SK-N-SH treated with all-trans-retinoic acid at 6 μM for 48 hours (cell line): ENCODE results near the gene ACTL8.

ENCODE experiments used
- ATAC-seq: fragments of 200-7000 bp; cut with Tn5 transposase; 3 replicates; pipeline ENCODE4 v1.9.1; 2020; ENCODE audit warnings: mild to moderate bottlenecking, moderate library complexity
- ARNTL ChIP-seq: fragments of 450-650 bp; formaldehyde crosslinking; IDR thresholded peaks from 2 replicates; pipeline ENCODE4 v1.5.0; 2020; ENCODE audit warnings: low read depth, mild to moderate bottlenecking, moderate library complexity, borderline replicate concordance
- BACH2 ChIP-seq: fragments of 250-450 bp; sonication (Bioruptor Pico); IDR thresholded peaks from 2 replicates; pipeline ENCODE4 v1.9.0; 2021; ENCODE audit warnings: mild to moderate bottlenecking, borderline replicate concordance
- CSDC2 ChIP-seq: fragments of 250-450 bp; sonication (Bioruptor Pico); IDR thresholded peaks from 2 replicates; pipeline ENCODE4 v1.5.0; 2020; ENCODE audit warnings: mild to moderate bottlenecking, moderate library complexity
- ESRRG ChIP-seq: fragments of 250-450 bp; sonication (Bioruptor Pico); IDR thresholded peaks from 2 replicates; pipeline ENCODE4 v1.6.1; 2021; ENCODE audit warnings: mild to moderate bottlenecking
- GLIS3 ChIP-seq: fragments of 250-450 bp; sonication (Bioruptor Pico); IDR thresholded peaks from 2 replicates; pipeline ENCODE4 v1.5.0; 2020; ENCODE audit warnings: mild to moderate bottlenecking, moderate library complexity
- ISL1 ChIP-seq: fragments of 250-450 bp; sonication (Bioruptor Pico); IDR thresholded peaks from 2 replicates; pipeline ENCODE4 v2.1.2; 2022; ENCODE audit warnings: mild to moderate bottlenecking, moderate library complexity
- OSR1 ChIP-seq: fragments of 250-450 bp; sonication (Bioruptor Pico); IDR thresholded peaks from 2 replicates; pipeline ENCODE4 v1.8.0; 2022; ENCODE audit warnings: moderate library complexity, mild to moderate bottlenecking, inconsistent platforms
- PPARA ChIP-seq: fragments of 250-450 bp; sonication (Bioruptor Pico); IDR thresholded peaks from 2 replicates; pipeline ENCODE4 v1.5.0; 2020; ENCODE audit warnings: mild to moderate bottlenecking, borderline replicate concordance
- RARB ChIP-seq: fragments of 250-450 bp; sonication (Bioruptor Pico); IDR thresholded peaks from 2 replicates; pipeline ENCODE4 v1.8.0; 2021; ENCODE audit warnings: mild to moderate bottlenecking, moderate library complexity
- SNAI2 ChIP-seq: fragments of 250-450 bp; sonication (Bioruptor Pico); IDR thresholded peaks from 2 replicates; pipeline ENCODE4 v1.5.0; 2020; ENCODE audit warnings: mild to moderate bottlenecking, moderate library complexity
- TCF4 ChIP-seq: fragments of 250-450 bp; sonication (Bioruptor Pico); IDR thresholded peaks from 2 replicates; pipeline ENCODE4 v1.8.0; 2021; ENCODE audit warnings: mild to moderate bottlenecking, moderate library complexity, borderline replicate concordance
- TOX ChIP-seq: fragments of 250-450 bp; sonication (Bioruptor Pico); IDR thresholded peaks from 2 replicates; pipeline ENCODE4 v1.8.0; 2021; ENCODE audit warnings: mild to moderate bottlenecking, moderate library complexity, borderline replicate concordance
- ZC3H10 ChIP-seq: fragments of 250-450 bp; sonication (Bioruptor Pico); IDR thresholded peaks from 2 replicates; pipeline ENCODE4 v1.5.1; 2021; ENCODE audit warnings: mild to moderate bottlenecking, moderate library complexity
- ZFP3 ChIP-seq: fragments of 250-450 bp; sonication (Bioruptor Pico); IDR thresholded peaks from 2 replicates; pipeline ENCODE4 v1.5.0; 2020; ENCODE audit warnings: mild to moderate bottlenecking, moderate library complexity
- ZFP30 ChIP-seq: fragments of 450-650 bp; formaldehyde crosslinking; IDR thresholded peaks from 2 replicates; pipeline ENCODE4 v1.5.0; 2022; ENCODE audit warnings: mild to moderate bottlenecking, moderate library complexity
- ZNF565 ChIP-seq: fragments of 450-650 bp; formaldehyde crosslinking; conservative IDR thresholded peaks from 2 replicates; pipeline ENCODE4 v1.5.0; 2020; ENCODE audit warnings: low read depth, mild to moderate bottlenecking, moderate library complexity
- ZNF70 ChIP-seq: fragments of 450-650 bp; formaldehyde crosslinking; IDR thresholded peaks from 2 replicates; pipeline ENCODE4 v1.5.0; 2020; ENCODE audit warnings: mild to moderate bottlenecking, moderate library complexity
- ZNF8 ChIP-seq: fragments of 450-650 bp; formaldehyde crosslinking; IDR thresholded peaks from 2 replicates; pipeline ENCODE4 v1.5.0; 2020; ENCODE audit warnings: mild to moderate bottlenecking, moderate library complexity
- TF ChIP-seq, protein P1 (sequence below): fragments of 250-450 bp; sonication (Bioruptor Pico); IDR thresholded peaks from 2 replicates; pipeline ENCODE4 v1.5.1; 2021; ENCODE audit warnings: mild to moderate bottlenecking, moderate library complexity
- TF ChIP-seq, protein P2 (sequence below): fragments of 250-450 bp; sonication (Bioruptor Pico); IDR thresholded peaks from 2 replicates; pipeline ENCODE4 v1.8.0; 2020; ENCODE audit warnings: mild to moderate bottlenecking, moderate library complexity, borderline replicate concordance
- TF ChIP-seq, protein P3 (sequence below): fragments of 250-450 bp; sonication (Bioruptor Pico); IDR thresholded peaks from 2 replicates; pipeline ENCODE4 v1.5.0; 2020; ENCODE audit warnings: mild to moderate bottlenecking, moderate library complexity
- TF ChIP-seq, protein P4 (sequence below): fragments of 250-450 bp; sonication (Bioruptor Pico); IDR thresholded peaks from 2 replicates; pipeline ENCODE4 v1.8.0; 2021; ENCODE audit warnings: low read depth, mild to moderate bottlenecking, moderate library complexity, borderline replicate concordance
- TF ChIP-seq, protein P5 (sequence below): fragments of 250-450 bp; sonication (Bioruptor Pico); IDR thresholded peaks from 2 replicates; pipeline ENCODE4 v1.5.1; 2020; ENCODE audit warnings: low read depth, mild to moderate bottlenecking, moderate library complexity

Gene ACTL8

DNA sequence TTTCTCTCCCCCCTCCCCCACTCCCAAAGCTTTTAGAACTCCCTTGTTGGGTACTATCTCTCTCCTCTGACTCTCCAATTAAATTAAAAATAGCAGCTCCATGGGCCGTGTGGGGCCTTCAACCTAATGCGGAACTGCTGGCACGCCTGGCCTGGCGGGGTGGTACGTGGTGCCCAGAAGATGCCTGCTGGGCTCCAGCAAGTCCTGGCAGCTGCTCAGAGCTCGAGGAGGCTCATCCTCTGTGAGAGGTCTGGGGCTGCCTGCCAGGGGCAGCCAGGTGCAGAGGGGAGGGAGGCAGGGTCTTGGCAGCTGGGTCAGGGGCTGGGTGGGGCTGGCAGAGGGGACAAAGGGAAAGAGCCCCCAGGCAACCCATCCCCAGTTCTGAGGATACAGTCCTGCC, 74.4 kb downstream of the ACTL8 start (continued):
- TF ChIP-seq, protein P1, sequence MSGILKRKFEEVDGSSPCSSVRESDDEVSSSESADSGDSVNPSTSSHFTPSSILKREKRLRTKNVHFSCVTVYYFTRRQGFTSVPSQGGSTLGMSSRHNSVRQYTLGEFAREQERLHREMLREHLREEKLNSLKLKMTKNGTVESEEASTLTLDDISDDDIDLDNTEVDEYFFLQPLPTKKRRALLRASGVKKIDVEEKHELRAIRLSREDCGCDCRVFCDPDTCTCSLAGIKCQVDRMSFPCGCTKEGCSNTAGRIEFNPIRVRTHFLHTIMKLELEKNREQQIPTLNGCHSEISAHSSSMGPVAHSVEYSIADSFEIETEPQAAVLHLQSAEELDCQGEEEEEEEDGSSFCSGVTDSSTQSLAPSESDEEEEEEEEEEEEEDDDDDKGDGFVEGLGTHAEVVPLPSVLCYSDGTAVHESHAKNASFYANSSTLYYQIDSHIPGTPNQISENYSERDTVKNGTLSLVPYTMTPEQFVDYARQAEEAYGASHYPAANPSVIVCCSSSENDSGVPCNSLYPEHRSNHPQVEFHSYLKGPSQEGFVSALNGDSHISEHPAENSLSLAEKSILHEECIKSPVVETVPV (CRISPR knock-in tag) = no peak

DNA sequence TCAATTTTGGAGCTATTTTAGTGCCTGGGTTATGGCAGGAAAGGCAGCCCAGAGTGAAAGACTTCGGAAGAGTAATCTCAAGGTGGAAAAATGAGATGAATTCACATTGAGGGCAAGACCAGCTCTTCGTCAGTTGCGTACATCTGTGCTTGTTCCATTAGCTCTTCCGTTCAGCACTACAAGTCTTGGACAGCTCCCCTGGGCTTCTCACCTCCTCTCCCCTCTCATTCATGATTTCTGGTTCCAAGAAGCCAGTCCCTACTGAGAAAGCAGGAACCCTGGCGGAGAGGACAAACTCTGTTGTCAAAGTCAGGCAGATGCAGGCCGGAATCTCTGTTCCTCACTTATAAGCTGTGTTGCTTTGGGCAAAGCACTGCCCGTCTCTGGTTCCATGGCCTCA, 76.5 kb downstream of the ACTL8 start:
- TF ChIP-seq ZFP30 (CRISPR knock-in tag) = no peak
- no peak for TF ChIP-seq GLIS3 (CRISPR knock-in tag)
- no peak for TF ChIP-seq ZFP3 (CRISPR knock-in tag)
- TF ChIP-seq, protein P2, sequence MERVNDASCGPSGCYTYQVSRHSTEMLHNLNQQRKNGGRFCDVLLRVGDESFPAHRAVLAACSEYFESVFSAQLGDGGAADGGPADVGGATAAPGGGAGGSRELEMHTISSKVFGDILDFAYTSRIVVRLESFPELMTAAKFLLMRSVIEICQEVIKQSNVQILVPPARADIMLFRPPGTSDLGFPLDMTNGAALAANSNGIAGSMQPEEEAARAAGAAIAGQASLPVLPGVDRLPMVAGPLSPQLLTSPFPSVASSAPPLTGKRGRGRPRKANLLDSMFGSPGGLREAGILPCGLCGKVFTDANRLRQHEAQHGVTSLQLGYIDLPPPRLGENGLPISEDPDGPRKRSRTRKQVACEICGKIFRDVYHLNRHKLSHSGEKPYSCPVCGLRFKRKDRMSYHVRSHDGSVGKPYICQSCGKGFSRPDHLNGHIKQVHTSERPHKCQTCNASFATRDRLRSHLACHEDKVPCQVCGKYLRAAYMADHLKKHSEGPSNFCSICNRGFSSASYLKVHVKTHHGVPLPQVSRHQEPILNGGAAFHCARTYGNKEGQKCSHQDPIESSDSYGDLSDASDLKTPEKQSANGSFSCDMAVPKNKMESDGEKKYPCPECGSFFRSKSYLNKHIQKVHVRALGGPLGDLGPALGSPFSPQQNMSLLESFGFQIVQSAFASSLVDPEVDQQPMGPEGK (CRISPR knock-in tag) = no peak
- no peak for TF ChIP-seq OSR1 (CRISPR knock-in tag)
- no peak for TF ChIP-seq ZC3H10 (CRISPR knock-in tag)
- no peak for TF ChIP-seq ARNTL (CRISPR knock-in tag)
- TF ChIP-seq ISL1 (CRISPR knock-in tag) = no peak
- no peak for TF ChIP-seq RARB (CRISPR knock-in tag)
- no peak for TF ChIP-seq BACH2 (CRISPR knock-in tag)
- no peak for TF ChIP-seq CSDC2
- no peak for TF ChIP-seq TOX (CRISPR knock-in tag)
- TF ChIP-seq PPARA (CRISPR knock-in tag) = no peak
- no peak for TF ChIP-seq ZNF565 (CRISPR knock-in tag)
- TF ChIP-seq SNAI2 (CRISPR knock-in tag) = peak; percentile 69; the same call in 1 of the 2 replicates
- no peak for TF ChIP-seq ZNF8
- TF ChIP-seq ESRRG (CRISPR knock-in tag) = no peak
- TF ChIP-seq, protein P3, sequence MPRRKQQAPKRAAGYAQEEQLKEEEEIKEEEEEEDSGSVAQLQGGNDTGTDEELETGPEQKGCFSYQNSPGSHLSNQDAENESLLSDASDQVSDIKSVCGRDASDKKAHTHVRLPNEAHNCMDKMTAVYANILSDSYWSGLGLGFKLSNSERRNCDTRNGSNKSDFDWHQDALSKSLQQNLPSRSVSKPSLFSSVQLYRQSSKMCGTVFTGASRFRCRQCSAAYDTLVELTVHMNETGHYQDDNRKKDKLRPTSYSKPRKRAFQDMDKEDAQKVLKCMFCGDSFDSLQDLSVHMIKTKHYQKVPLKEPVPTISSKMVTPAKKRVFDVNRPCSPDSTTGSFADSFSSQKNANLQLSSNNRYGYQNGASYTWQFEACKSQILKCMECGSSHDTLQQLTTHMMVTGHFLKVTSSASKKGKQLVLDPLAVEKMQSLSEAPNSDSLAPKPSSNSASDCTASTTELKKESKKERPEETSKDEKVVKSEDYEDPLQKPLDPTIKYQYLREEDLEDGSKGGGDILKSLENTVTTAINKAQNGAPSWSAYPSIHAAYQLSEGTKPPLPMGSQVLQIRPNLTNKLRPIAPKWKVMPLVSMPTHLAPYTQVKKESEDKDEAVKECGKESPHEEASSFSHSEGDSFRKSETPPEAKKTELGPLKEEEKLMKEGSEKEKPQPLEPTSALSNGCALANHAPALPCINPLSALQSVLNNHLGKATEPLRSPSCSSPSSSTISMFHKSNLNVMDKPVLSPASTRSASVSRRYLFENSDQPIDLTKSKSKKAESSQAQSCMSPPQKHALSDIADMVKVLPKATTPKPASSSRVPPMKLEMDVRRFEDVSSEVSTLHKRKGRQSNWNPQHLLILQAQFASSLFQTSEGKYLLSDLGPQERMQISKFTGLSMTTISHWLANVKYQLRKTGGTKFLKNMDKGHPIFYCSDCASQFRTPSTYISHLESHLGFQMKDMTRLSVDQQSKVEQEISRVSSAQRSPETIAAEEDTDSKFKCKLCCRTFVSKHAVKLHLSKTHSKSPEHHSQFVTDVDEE (CRISPR knock-in tag) = 0 out of 2 replicates have a peak, but pooled peaks have one; percentile 15
- peak; percentile 67; the same call in 1 of the 2 replicates for TF ChIP-seq ZNF70 (CRISPR knock-in tag)
- peak; percentile 51; the same call in 1 of the 3 replicates for ATAC-seq

DNA sequence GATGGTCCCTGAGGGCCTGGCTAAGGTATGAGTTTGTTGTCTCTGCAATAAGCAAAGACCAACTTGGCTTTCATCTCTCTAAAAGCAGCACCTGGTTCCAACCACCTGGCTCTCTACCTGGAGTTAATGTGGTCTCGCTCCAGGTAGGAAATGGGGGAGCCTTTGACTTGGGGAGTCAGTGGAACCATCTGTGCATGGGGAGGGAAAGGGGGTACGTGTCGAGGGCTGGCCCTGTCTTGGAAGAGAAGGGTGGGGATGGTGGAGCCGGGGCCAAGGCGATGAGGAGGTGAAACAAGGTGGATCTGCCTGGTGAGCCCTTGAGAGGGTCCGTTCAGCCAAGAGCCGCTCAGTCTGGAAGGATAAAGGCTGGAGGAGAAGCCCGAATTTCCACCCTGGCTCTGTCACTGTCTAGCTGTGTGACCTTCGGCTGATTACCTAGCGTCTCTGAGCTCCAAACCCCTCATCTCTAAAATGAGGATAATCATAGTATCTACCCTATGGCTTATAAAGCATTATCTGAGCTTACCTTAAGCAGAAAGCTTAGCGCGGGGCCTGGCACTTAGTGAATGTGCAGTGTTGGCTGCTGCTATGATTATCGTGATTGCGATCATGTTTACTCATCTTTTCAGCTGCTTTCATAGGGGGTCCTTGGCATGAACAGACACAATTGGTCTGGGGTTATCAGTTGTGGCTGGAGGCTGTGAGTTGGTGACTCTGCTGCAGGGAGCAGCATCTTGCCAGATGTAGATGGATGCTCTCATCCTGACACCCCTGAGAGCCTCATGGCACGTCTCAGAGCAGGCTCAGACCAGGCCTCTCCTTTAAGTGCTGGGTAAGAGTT, 78.7 kb downstream of the ACTL8 start:
- ATAC-seq = no peak; the same call in 2 of the 3 replicates
- TF ChIP-seq, protein P3 (CRISPR knock-in tag) = peak; percentile 69
- TF ChIP-seq ZNF8 (no peak), ARNTL (CRISPR knock-in tag) (no peak), CSDC2 (no peak), ZC3H10 (CRISPR knock-in tag) (no peak), TCF4 (CRISPR knock-in tag) (peak; percentile 90), ISL1 (CRISPR knock-in tag) (no peak), BACH2 (CRISPR knock-in tag) (peak; percentile 65; the same call in 1 of the 2 replicates)
- TF ChIP-seq, protein P4, sequence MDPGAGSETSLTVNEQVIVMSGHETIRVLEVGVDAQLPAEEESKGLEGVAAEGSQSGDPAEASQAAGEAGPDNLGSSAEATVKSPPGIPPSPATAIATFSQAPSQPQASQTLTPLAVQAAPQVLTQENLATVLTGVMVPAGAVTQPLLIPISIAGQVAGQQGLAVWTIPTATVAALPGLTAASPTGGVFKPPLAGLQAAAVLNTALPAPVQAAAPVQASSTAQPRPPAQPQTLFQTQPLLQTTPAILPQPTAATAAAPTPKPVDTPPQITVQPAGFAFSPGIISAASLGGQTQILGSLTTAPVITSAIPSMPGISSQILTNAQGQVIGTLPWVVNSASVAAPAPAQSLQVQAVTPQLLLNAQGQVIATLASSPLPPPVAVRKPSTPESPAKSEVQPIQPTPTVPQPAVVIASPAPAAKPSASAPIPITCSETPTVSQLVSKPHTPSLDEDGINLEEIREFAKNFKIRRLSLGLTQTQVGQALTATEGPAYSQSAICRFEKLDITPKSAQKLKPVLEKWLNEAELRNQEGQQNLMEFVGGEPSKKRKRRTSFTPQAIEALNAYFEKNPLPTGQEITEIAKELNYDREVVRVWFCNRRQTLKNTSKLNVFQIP (CRISPR knock-in tag) = no peak
- TF ChIP-seq, protein P5, sequence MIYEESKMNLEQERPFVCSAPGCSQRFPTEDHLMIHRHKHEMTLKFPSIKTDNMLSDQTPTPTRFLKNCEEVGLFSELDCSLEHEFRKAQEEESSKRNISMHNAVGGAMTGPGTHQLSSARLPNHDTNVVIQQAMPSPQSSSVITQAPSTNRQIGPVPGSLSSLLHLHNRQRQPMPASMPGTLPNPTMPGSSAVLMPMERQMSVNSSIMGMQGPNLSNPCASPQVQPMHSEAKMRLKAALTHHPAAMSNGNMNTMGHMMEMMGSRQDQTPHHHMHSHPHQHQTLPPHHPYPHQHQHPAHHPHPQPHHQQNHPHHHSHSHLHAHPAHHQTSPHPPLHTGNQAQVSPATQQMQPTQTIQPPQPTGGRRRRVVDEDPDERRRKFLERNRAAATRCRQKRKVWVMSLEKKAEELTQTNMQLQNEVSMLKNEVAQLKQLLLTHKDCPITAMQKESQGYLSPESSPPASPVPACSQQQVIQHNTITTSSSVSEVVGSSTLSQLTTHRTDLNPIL (CRISPR knock-in tag) = no peak
